GM06990 (cell line): ENCODE results near the gene HDAC4.

Source experiments
- DNase-seq: peaks from one replicate; pipeline ENCODE4 v3.0.0-alpha.2; 2011; ENCODE audit not compliant: insufficient read length; ENCODE audit errors: extremely low read depth
- H3K27me3 ChIP-seq: replicated peaks from 2 replicates; pipeline ENCODE4 v1.6.0; 2011; ENCODE audit warnings: low read length; ENCODE audit not compliant: control insufficient read depth, insufficient read depth
- H3K36me3 ChIP-seq: 2 replicates; pipeline ENCODE4 v1.5.1; 2011; ENCODE audit warnings: low read length; ENCODE audit not compliant: control insufficient read depth, insufficient read depth
- H3K4me3 ChIP-seq: replicated peaks from 2 replicates; pipeline ENCODE4 v1.5.1; 2011; ENCODE audit warnings: low read depth, mild to moderate bottlenecking, control low read depth, low read length
- CTCF ChIP-seq: IDR thresholded peaks from 2 replicates; pipeline ENCODE4 v1.5.1; 2011; ENCODE audit warnings: low read length, control low read depth, mild to moderate bottlenecking, inconsistent platforms; ENCODE audit not compliant: insufficient read depth, poor library complexity, severe bottlenecking

Gene HDAC4

DNA sequence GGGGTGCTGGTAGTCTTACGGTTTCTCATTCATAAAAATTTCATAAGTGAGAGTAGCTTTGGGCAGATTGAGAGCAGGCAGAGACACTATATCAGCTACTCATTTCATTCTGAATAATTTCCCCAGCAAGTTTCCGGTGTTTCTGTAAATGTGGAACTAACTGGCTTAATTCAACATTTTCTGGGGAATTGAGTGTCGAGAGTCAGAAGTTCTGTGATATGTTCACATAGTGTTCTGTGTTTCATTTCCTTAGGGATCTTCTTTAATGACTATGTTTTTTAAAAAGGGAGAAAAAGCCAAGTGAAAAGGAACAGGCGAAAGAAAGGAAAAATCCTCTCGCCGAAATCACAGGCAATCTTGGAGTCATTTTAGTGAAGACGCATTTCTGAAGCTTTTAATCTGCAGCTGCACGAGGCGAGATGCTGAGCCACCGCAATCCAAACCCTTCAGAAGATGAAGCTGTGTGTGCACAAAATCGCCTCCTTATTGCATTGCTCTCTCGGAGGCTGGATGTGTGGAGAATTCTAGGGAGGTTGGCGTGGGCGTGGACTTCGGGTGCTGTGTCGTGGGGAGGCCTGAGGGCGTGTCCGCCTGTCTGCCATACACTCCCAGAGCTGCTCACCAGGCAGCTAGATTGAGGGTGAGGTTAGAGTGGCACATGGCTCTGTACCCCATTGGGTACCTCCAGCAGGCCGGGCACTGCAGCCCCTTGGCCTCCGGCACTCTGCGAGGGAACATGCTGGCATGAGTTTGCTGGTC lies 38.4 kb upstream of the HDAC4 start:
- Histone ChIP-seq H3K4me3 (no peak overlapping the region), H3K36me3 (no peaks in the 10 kb centered on the region), H3K27me3 (no peaks in the 10 kb centered on the region; the same call in 1 of the 2 replicates)
- no peak for DNase-seq
- TF ChIP-seq CTCF = no peak

DNA sequence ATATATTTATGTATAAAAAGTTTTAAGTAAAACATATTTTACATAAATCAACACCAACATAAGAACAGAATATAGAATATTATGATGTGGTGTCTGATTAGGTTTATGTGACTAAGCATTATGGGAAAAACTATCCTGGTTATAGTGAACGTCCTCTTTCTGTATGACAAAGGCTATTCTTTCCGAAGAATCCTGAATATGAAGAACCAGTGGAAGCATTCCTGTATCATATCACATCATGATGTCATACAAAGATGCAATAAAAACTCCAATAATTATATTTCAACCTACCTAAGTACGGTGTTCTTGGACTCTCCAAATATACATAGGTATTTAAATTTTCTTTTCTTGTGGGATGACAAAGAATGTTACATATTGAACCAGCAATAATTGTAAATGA lies 37.5 kb upstream of the HDAC4 start:
- Histone ChIP-seq H3K4me3 (no peak overlapping the region), H3K27me3 (no peaks in the 10 kb centered on the region; the same call in 1 of the 2 replicates)

GRCh38 chr2:239436669-239437335 lies 36.0 kb upstream of the HDAC4 start:
- no peak for DNase-seq
- no peak for TF ChIP-seq CTCF
- Histone ChIP-seq H3K4me3 (no peak overlapping the region), H3K36me3 (no peaks in the 10 kb centered on the region), H3K27me3 (no peaks in the 10 kb centered on the region; the same call in 1 of the 2 replicates)

More for the DNA sequence above, 37.5 kb upstream of the HDAC4 start:
- H3K36me3 ChIP-seq = no peaks in the 10 kb centered on the region
- TF ChIP-seq CTCF = no peak
- no peak for DNase-seq

GRCh38 chr2:239436076-239436475 lies 35.3 kb upstream of the HDAC4 start:
- H3K36me3 ChIP-seq = no peaks in the 10 kb centered on the region
- no peak overlapping the region for H3K4me3 ChIP-seq
- H3K27me3 ChIP-seq = no peaks in the 10 kb centered on the region; the same call in 1 of the 2 replicates
- TF ChIP-seq CTCF = no peak
- DNase-seq = no peak

- H3K36me3 ChIP-seq = no peaks in the 10 kb centered on the region
- no peak for TF ChIP-seq CTCF
- no peak for DNase-seq
- no peak overlapping the region for H3K4me3 ChIP-seq
- H3K27me3 ChIP-seq = no peaks in the 10 kb centered on the region; the same call in 1 of the 2 replicates
These were observed 33.1 kb upstream of the HDAC4 start for GRCh38 chr2:239433777-239434403.
